BLaER1 (cell line): ENCODE data around the gene NEIL3.

Source experiments
- H3K27ac ChIP-seq: shearing (Covaris generic); formaldehyde crosslinking; 2 replicates; pipeline ENCODE4 v1.8.1; 2022
- H3K27me3 ChIP-seq: shearing (Covaris generic); formaldehyde crosslinking; 2 replicates; pipeline ENCODE4 v1.8.1; 2022
- H3K36me3 ChIP-seq: shearing (Covaris generic); formaldehyde crosslinking; 2 replicates; pipeline ENCODE4 v1.8.1; 2022
- H3K4me1 ChIP-seq: shearing (Covaris generic); formaldehyde crosslinking; 2 replicates; pipeline ENCODE4 v1.8.1; 2022
- H3K4me2 ChIP-seq: shearing (Covaris generic); formaldehyde crosslinking; 2 replicates; pipeline ENCODE4 v1.8.1; 2022
- H3K4me3 ChIP-seq: shearing (Covaris generic); formaldehyde crosslinking; 2 replicates; pipeline ENCODE4 v1.8.1; 2022
- H3K9ac ChIP-seq: shearing (Covaris generic); formaldehyde crosslinking; 2 replicates; pipeline ENCODE4 v1.8.1; 2022
- H3K9me3 ChIP-seq: shearing (Covaris generic); formaldehyde crosslinking; 2 replicates; pipeline ENCODE4 v1.8.1; 2022
- H4K20me1 ChIP-seq: shearing (Covaris generic); formaldehyde crosslinking; 2 replicates; pipeline ENCODE4 v1.8.1; 2022
- Cebpa-rat ChIP-seq: shearing (Covaris generic); IDR thresholded peaks from 2 replicates; pipeline ENCODE4 v1.8.1; 2022

Gene NEIL3

GRCh38 chr4:177385576-177386277 lies 76.1 kb downstream of the NEIL3 start:
- H3K4me2 ChIP-seq = no peak overlapping the region
- TF ChIP-seq Cebpa-rat = no peak
- no peak overlapping the region for H3K27ac ChIP-seq
- no peaks in the 10 kb centered on the region for H3K27me3 ChIP-seq
- no peaks in the 10 kb centered on the region for H3K36me3 ChIP-seq
- no peaks in the 10 kb centered on the region for H3K4me1 ChIP-seq
- no peaks in the 10 kb centered on the region for H4K20me1 ChIP-seq
- no peaks in the 10 kb centered on the region for H3K9me3 ChIP-seq
- H3K9ac ChIP-seq = no peak overlapping the region
- H3K4me3 ChIP-seq = no peak overlapping the region

GRCh38 chr4:177386278-177386815 lies 76.7 kb downstream of the NEIL3 start:
- Histone ChIP-seq H3K9me3 (no peaks in the 10 kb centered on the region), H3K27me3 (no peaks in the 10 kb centered on the region), H3K4me1 (no peaks in the 10 kb centered on the region), H3K27ac (no peak overlapping the region), H3K36me3 (no peaks in the 10 kb centered on the region), H4K20me1 (no peaks in the 10 kb centered on the region), H3K9ac (no peak overlapping the region), H3K4me2 (no peak overlapping the region), H3K4me3 (no peak overlapping the region)
- no peak for TF ChIP-seq Cebpa-rat

- H3K4me2 ChIP-seq = no peak overlapping the region
- H4K20me1 ChIP-seq = no peaks in the 10 kb centered on the region
- H3K27ac ChIP-seq = no peak overlapping the region
- no peak overlapping the region for H3K4me3 ChIP-seq
- no peaks in the 10 kb centered on the region for H3K36me3 ChIP-seq
- no peak for TF ChIP-seq Cebpa-rat
- no peak overlapping the region for H3K9ac ChIP-seq
- H3K4me1 ChIP-seq = no peaks in the 10 kb centered on the region
- no peaks in the 10 kb centered on the region for H3K27me3 ChIP-seq
- no peaks in the 10 kb centered on the region for H3K9me3 ChIP-seq
Observed at GRCh38 chr4:177391287-177391686, 81.6 kb downstream of the NEIL3 start.

- H4K20me1 ChIP-seq = no peaks in the 10 kb centered on the region
- no peak overlapping the region for H3K4me2 ChIP-seq
- no peak for TF ChIP-seq Cebpa-rat
- H3K4me3 ChIP-seq = no peak overlapping the region
- H3K36me3 ChIP-seq = no peaks in the 10 kb centered on the region
- no peak overlapping the region for H3K27ac ChIP-seq
- no peaks in the 10 kb centered on the region for H3K9me3 ChIP-seq
- no peak overlapping the region for H3K9ac ChIP-seq
- no peaks in the 10 kb centered on the region for H3K4me1 ChIP-seq
- H3K27me3 ChIP-seq = no peaks in the 10 kb centered on the region
Observed at GRCh38 chr4:177391953-177392352, 82.3 kb downstream of the NEIL3 start.

- no peak overlapping the region for H3K4me3 ChIP-seq
- H3K4me1 ChIP-seq = no peaks in the 10 kb centered on the region
- no peak overlapping the region for H3K4me2 ChIP-seq
- H4K20me1 ChIP-seq = no peaks in the 10 kb centered on the region
- TF ChIP-seq Cebpa-rat = no peak
- H3K9ac ChIP-seq = no peak overlapping the region
- H3K9me3 ChIP-seq = no peaks in the 10 kb centered on the region
- no peak overlapping the region for H3K27ac ChIP-seq
- no peaks in the 10 kb centered on the region for H3K36me3 ChIP-seq
- no peaks in the 10 kb centered on the region for H3K27me3 ChIP-seq
Observed at GRCh38 chr4:177393236-177393635, 83.6 kb downstream of the NEIL3 start.

GRCh38 chr4:177396352-177396751 lies 86.7 kb downstream of the NEIL3 start:
- no peaks in the 10 kb centered on the region for H3K36me3 ChIP-seq
- TF ChIP-seq Cebpa-rat = no peak
- H3K9me3 ChIP-seq = no peaks in the 10 kb centered on the region
- no peak overlapping the region for H3K9ac ChIP-seq
- H3K27ac ChIP-seq = no peak overlapping the region
- H3K4me3 ChIP-seq = no peak overlapping the region
- H3K4me1 ChIP-seq = peaks cover under 1% of the 10 kb centered on the region; the same call in 1 of the 2 replicates
- H3K27me3 ChIP-seq = no peaks in the 10 kb centered on the region
- no peak overlapping the region for H3K4me2 ChIP-seq
- no peaks in the 10 kb centered on the region for H4K20me1 ChIP-seq

- Histone ChIP-seq H4K20me1 (no peaks in the 10 kb centered on the region), H3K4me1 (peaks cover 11% of the 10 kb centered on the region), H3K4me2 (no peak overlapping the region), H3K9ac (no peak overlapping the region), H3K27me3 (no peaks in the 10 kb centered on the region), H3K4me3 (no peak overlapping the region), H3K27ac (no peak overlapping the region), H3K9me3 (no peaks in the 10 kb centered on the region), H3K36me3 (no peaks in the 10 kb centered on the region)
- no peak for TF ChIP-seq Cebpa-rat
Observed at GRCh38 chr4:177400030-177400429, 90.4 kb downstream of the NEIL3 start.

- Histone ChIP-seq H3K9ac (no peak overlapping the region), H3K36me3 (no peaks in the 10 kb centered on the region), H3K4me3 (no peak overlapping the region), H3K27ac (no peak overlapping the region), H3K27me3 (no peaks in the 10 kb centered on the region), H4K20me1 (no peaks in the 10 kb centered on the region), H3K9me3 (no peaks in the 10 kb centered on the region), H3K4me2 (peak overlapping the region; percentile 40), H3K4me1 (peaks cover 11% of the 10 kb centered on the region)
- no peak for TF ChIP-seq Cebpa-rat
Observed at GRCh38 chr4:177401658-177402273, 92.1 kb downstream of the NEIL3 start.

GRCh38 chr4:177403746-177404145 lies 94.1 kb downstream of the NEIL3 start:
- peaks cover 11% of the 10 kb centered on the region for H3K4me1 ChIP-seq
- no peak overlapping the region for H3K4me3 ChIP-seq
- no peak overlapping the region for H3K9ac ChIP-seq
- no peak overlapping the region for H3K27ac ChIP-seq
- no peak for TF ChIP-seq Cebpa-rat
- H3K36me3 ChIP-seq = no peaks in the 10 kb centered on the region
- no peak overlapping the region for H3K4me2 ChIP-seq
- no peaks in the 10 kb centered on the region for H3K27me3 ChIP-seq
- no peaks in the 10 kb centered on the region for H3K9me3 ChIP-seq
- no peaks in the 10 kb centered on the region for H4K20me1 ChIP-seq

- no peak for TF ChIP-seq Cebpa-rat
- no peak overlapping the region for H3K4me3 ChIP-seq
- no peak overlapping the region for H3K4me2 ChIP-seq
- no peaks in the 10 kb centered on the region for H3K27me3 ChIP-seq
- H4K20me1 ChIP-seq = no peaks in the 10 kb centered on the region
- H3K27ac ChIP-seq = no peak overlapping the region
- H3K36me3 ChIP-seq = no peaks in the 10 kb centered on the region
- H3K9me3 ChIP-seq = no peaks in the 10 kb centered on the region
- no peak overlapping the region for H3K9ac ChIP-seq
- H3K4me1 ChIP-seq = peaks cover 11% of the 10 kb centered on the region
Observed at GRCh38 chr4:177404342-177404741, 94.7 kb downstream of the NEIL3 start.
